Hepatocyte (in vitro differentiated cells): Measurements from ENCODE around the gene TMEM259. TPM values are rescaled to one million over a fixed set of nuclear protein-coding genes. Genes with fewer than 3 reads are reported as not detected.

Experiments
- DNase-seq: peaks from one replicate; pipeline ENCODE4 v3.0.0-alpha.2; 2016; ENCODE audit warnings: low spot score
- H2AFZ ChIP-seq: fragments of 200-600 bp; sonication (generic); 2 replicates; pipeline ENCODE4 v1.6.0; 2016; ENCODE audit warnings: antibody characterized with exemption, mild to moderate bottlenecking
- H3K27ac ChIP-seq: fragments of 200-600 bp; sonication (generic); 2 replicates; pipeline ENCODE4 v1.5.1; 2016; ENCODE audit warnings: mild to moderate bottlenecking
- H3K27me3 ChIP-seq: fragments of 200-600 bp; sonication (generic); 2 replicates; pipeline ENCODE4 v1.6.1; 2016
- H3K36me3 ChIP-seq: fragments of 200-600 bp; sonication (generic); replicated peaks from 2 replicates; pipeline ENCODE4 v1.5.1; 2016; ENCODE audit warnings: low read depth; ENCODE audit not compliant: insufficient read depth
- H3K4me1 ChIP-seq: fragments of 200-600 bp; sonication (generic); 2 replicates; pipeline ENCODE4 v1.5.1; 2016; ENCODE audit warnings: mild to moderate bottlenecking, moderate library complexity; ENCODE audit not compliant: insufficient read depth
- H3K4me2 ChIP-seq: fragments of 200-600 bp; sonication (generic); 2 replicates; pipeline ENCODE4 v1.6.0; 2016
- H3K4me3 ChIP-seq: fragments of 200-600 bp; sonication (generic); 2 replicates; pipeline ENCODE4 v1.5.1; 2016; ENCODE audit warnings: mild to moderate bottlenecking
- H3K79me2 ChIP-seq: fragments of 200-600 bp; sonication (generic); 2 replicates; pipeline ENCODE4 v1.6.0; 2017; ENCODE audit warnings: mild to moderate bottlenecking
- H3K9me2 ChIP-seq: fragments of 200-600 bp; sonication (generic); replicated peaks from 2 replicates; pipeline ENCODE4 v1.6.0; 2017; ENCODE audit warnings: mild to moderate bottlenecking; ENCODE audit not compliant: insufficient read depth
- H3K9me3 ChIP-seq: fragments of 200-600 bp; sonication (generic); 2 replicates; pipeline ENCODE4 v1.5.1; 2016; ENCODE audit warnings: low read depth, mild to moderate bottlenecking
- H4K20me1 ChIP-seq: fragments of 200-600 bp; sonication (generic); 2 replicates; pipeline ENCODE4 v1.6.0; 2016; ENCODE audit warnings: mild to moderate bottlenecking; ENCODE audit not compliant: insufficient read depth, poor library complexity, severe bottlenecking
- EZH2 ChIP-seq: fragments of 200-600 bp; sonication (generic); IDR thresholded peaks from 2 replicates; pipeline ENCODE4 v1.6.1; 2016; ENCODE audit warnings: antibody characterized with exemption, mild to moderate bottlenecking, borderline replicate concordance
- EZH2phosphoT487 ChIP-seq: fragments of 200-600 bp; sonication (generic); IDR thresholded peaks from one replicate; pipeline ENCODE4 v1.6.1; 2018; ENCODE audit warnings: antibody characterized with exemption, mild to moderate bottlenecking, low read depth, moderate library complexity; ENCODE audit not compliant: unreplicated experiment, severe bottlenecking
- WGBS: methylation state at CpG from one replicate; pipeline ENCODE4 v1.1.6; 2016; ENCODE audit warnings: low lambda C conversion rate; ENCODE audit errors: missing lambda C conversion rate; 5-methylcytosine and 5-hydroxymethylcytosine counted together
- polyA plus RNA-seq: library from polyadenylated mRNA; unstranded; fragments of >200 nt; fragmentation: Nextera tagmentation; extraction: Ambion mirVana; gene quantifications from 2 replicates; pipeline ENCODE4 v1.2.1, GENCODE V29; 2016
- total RNA-seq: library from RNA; depleted of rRNA; stranded (reverse); fragments of >200 nt; gene quantifications from 2 replicates; pipeline ENCODE4 v1.2.3, GENCODE V29; 2014
- TF ChIP-seq, protein P1 (sequence below): fragments of 200-600 bp; sonication (generic); IDR thresholded peaks from 2 replicates; pipeline ENCODE4 v1.5.1; 2016; ENCODE audit warnings: antibody characterized with exemption, mild to moderate bottlenecking; ENCODE audit not compliant: poor library complexity

The TMEM259 gene
- total and polyA plus RNA-seq, 2 experiments from 2014 or later = 169 to 311 TPM

- H3K79me2 ChIP-seq = no peaks in the 10 kb centered on the region
- no peak overlapping the region for H2AFZ ChIP-seq
- H3K9me2 ChIP-seq = no peaks in the 10 kb centered on the region
- DNase-seq = no peak
- H4K20me1 ChIP-seq = no peaks in the 10 kb centered on the region
- no peaks in the 10 kb centered on the region for H3K27me3 ChIP-seq
- H3K4me2 ChIP-seq = no peak overlapping the region
- TF ChIP-seq, protein P1, sequence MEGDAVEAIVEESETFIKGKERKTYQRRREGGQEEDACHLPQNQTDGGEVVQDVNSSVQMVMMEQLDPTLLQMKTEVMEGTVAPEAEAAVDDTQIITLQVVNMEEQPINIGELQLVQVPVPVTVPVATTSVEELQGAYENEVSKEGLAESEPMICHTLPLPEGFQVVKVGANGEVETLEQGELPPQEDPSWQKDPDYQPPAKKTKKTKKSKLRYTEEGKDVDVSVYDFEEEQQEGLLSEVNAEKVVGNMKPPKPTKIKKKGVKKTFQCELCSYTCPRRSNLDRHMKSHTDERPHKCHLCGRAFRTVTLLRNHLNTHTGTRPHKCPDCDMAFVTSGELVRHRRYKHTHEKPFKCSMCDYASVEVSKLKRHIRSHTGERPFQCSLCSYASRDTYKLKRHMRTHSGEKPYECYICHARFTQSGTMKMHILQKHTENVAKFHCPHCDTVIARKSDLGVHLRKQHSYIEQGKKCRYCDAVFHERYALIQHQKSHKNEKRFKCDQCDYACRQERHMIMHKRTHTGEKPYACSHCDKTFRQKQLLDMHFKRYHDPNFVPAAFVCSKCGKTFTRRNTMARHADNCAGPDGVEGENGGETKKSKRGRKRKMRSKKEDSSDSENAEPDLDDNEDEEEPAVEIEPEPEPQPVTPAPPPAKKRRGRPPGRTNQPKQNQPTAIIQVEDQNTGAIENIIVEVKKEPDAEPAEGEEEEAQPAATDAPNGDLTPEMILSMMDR = no peak
- TF ChIP-seq EZH2 = no peak
- H3K27ac ChIP-seq = no peak overlapping the region
- H3K36me3 ChIP-seq = no peaks in the 10 kb centered on the region
- WGBS = 87% methylated on average over 5 of the region's 5 CpGs
- no peak overlapping the region for H3K4me3 ChIP-seq
- peaks cover 12% of the 10 kb centered on the region for H3K4me1 ChIP-seq
- peaks cover 4% of the 10 kb centered on the region for H3K9me3 ChIP-seq
These were observed 39.8 kb upstream of the TMEM259 start for GRCh38 chr19:1060689-1061088.

DNA sequence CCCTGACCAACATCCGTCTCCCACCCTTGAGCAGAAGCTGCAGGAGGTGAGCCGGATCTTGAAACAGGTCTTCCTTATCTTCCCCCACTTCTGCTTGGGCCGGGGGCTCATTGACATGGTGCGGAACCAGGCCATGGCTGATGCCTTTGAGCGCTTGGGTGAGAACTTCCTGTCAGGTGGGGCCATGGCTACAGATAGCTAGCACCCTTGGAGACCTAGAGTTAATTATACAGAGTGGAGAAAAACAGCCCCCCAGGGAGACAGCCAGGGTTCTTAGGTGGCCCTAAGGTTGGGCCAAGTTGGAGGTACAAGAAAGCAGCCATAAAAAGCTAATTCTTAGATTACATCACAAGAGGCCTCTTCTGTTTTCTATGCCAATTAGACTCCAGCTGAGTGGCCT lies 37.2 kb upstream of the TMEM259 start:
- no peaks in the 10 kb centered on the region for H3K36me3 ChIP-seq
- no peak for DNase-seq
- peaks cover 4% of the 10 kb centered on the region for H3K9me3 ChIP-seq
- no peak overlapping the region for H2AFZ ChIP-seq
- no peaks in the 10 kb centered on the region for H3K9me2 ChIP-seq
- H3K27me3 ChIP-seq = no peaks in the 10 kb centered on the region
- H3K4me2 ChIP-seq = no peak overlapping the region
- H3K4me3 ChIP-seq = no peak overlapping the region
- WGBS = 99% methylated on average over 5 of the region's 5 CpGs
- H4K20me1 ChIP-seq = no peaks in the 10 kb centered on the region
- no peak overlapping the region for H3K27ac ChIP-seq
- no peaks in the 10 kb centered on the region for H3K79me2 ChIP-seq
- H3K4me1 ChIP-seq = no peaks in the 10 kb centered on the region
- TF ChIP-seq, protein P1 = no peak
- TF ChIP-seq EZH2phosphoT487 (no peak), EZH2 (no peak)

- H3K9me3 ChIP-seq = peaks cover 4% of the 10 kb centered on the region
- H3K4me3 ChIP-seq = no peak overlapping the region
- no peak for DNase-seq
- no peak overlapping the region for H3K27ac ChIP-seq
- H3K79me2 ChIP-seq = no peaks in the 10 kb centered on the region
- H3K4me1 ChIP-seq = no peaks in the 10 kb centered on the region
- H4K20me1 ChIP-seq = no peaks in the 10 kb centered on the region
- H3K9me2 ChIP-seq = no peaks in the 10 kb centered on the region
- no peak for TF ChIP-seq EZH2
- TF ChIP-seq, protein P1 = no peak
- no peak for TF ChIP-seq EZH2phosphoT487
- 67% methylated on average over 3 of the region's 3 CpGs for WGBS
- H2AFZ ChIP-seq = no peak overlapping the region
- no peaks in the 10 kb centered on the region for H3K27me3 ChIP-seq
- H3K4me2 ChIP-seq = no peak overlapping the region
- no peaks in the 10 kb centered on the region for H3K36me3 ChIP-seq
These were observed 36.4 kb upstream of the TMEM259 start for GRCh38 chr19:1057176-1057855.
